Measurements from ENCODE around the gene ITPR2.
A peak's percentile ranks its signal among the peaks of the same experiment; 100 is the strongest.

The ITPR2 gene

GRCh38 chr12:26302776-26303175, 530.2 kb downstream of the ITPR2 start:
- DNase-seq, result no peak
- in situ Hi-C loops (cut with HindIII; ENCODE audit: low pct_ligation_motif_present, low pct_unique_long_range_greater_than_20kb, low sequenced_read_pairs), result no loop called here

GRCh38 chr12:26299751-26300150, 533.2 kb downstream of the ITPR2 start:
- in situ Hi-C loops (cut with HindIII; ENCODE audit: low pct_ligation_motif_present, low pct_unique_long_range_greater_than_20kb, low sequenced_read_pairs), result no loop called here

DNA sequence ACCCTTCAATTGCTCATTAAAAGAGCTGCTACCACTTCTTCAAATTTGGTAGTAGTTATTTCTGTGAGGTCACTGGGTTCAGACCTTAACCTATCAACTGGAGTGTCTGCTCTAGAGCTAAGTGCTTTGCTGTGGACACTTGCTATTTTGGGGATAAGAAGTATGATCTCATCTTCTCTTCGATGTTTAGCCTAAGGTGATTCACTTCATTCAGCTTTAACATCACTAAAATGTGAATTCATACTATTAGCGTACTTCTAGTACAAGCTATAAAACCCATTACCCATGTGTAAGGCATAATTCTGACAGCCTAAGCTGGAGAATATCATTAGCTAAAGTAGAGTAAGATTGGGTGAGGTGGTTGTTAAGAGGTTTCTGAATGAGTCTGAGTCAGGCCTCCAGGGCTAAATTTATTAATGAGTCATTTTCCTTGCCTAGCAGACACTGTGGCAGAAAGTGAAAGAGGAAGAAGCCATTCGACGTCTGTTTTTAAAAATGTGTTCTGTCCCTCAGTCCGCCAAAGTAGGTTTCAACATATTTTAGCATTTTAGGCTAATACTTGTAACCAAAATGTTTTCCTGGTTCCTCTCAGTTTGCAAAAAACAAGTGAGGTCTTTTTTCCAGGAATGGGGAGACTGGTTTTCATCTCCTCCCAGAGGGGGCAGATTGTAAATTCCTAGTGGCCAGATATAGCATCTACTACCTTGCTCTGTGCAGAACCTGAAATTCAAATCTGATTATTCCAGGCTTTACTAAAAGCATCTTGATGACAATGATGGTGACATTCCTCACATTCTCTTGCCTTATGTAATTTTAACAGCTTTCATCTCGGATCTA, 534.0 kb downstream of the ITPR2 start:
- in situ Hi-C loops (cut with HindIII; ENCODE audit: low pct_ligation_motif_present, low pct_unique_long_range_greater_than_20kb, low sequenced_read_pairs), result no loop called here
- peak; percentile 92 for DNase-seq

More at GRCh38 chr12:26299751-26300150, 533.2 kb downstream of the ITPR2 start:
- DNase-seq, result no peak

- no peak for DNase-seq
- in situ Hi-C loops (cut with HindIII; ENCODE audit: low pct_ligation_motif_present, low pct_unique_long_range_greater_than_20kb, low sequenced_read_pairs), result no loop called here
These were observed 535.5 kb downstream of the ITPR2 start for GRCh38 chr12:26297396-26298070.

- DNase-seq, result no peak
- in situ Hi-C loops (cut with HindIII; ENCODE audit: low pct_ligation_motif_present, low pct_unique_long_range_greater_than_20kb, low sequenced_read_pairs), result no loop called here
These were observed 538.0 kb downstream of the ITPR2 start for GRCh38 chr12:26295001-26295400.

- in situ Hi-C loops (cut with HindIII; ENCODE audit: low pct_ligation_motif_present, low pct_unique_long_range_greater_than_20kb, low sequenced_read_pairs), result no loop called here
- DNase-seq, result no peak
These were observed 539.4 kb downstream of the ITPR2 start for GRCh38 chr12:26293612-26294011.

DNA sequence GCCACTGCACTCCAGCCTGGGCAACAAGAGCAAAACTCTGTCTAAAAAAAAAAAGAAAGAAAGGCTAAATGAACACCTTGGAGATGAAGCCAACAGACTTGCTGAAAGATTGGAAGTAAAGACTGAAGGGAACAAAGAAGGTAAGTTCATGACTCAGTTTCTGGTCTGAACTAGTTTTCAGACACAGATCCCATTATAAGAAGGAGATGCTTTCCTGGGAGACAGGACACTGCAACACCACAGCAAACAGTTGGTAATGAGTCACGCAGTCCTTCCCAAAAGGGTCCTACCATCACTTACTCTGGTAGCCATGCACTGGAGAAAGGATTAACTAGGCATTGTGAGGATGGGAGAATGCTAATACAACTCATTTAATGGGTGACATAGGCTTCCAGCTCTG, 540.4 kb downstream of the ITPR2 start:
- in situ Hi-C loops (cut with HindIII; ENCODE audit: low pct_ligation_motif_present, low pct_unique_long_range_greater_than_20kb, low sequenced_read_pairs), result no loop called here
- no peak for DNase-seq

GRCh38 chr12:26290565-26290964, 542.4 kb downstream of the ITPR2 start:
- in situ Hi-C loops (cut with HindIII; ENCODE audit: low pct_ligation_motif_present, low pct_unique_long_range_greater_than_20kb, low sequenced_read_pairs), result no loop called here
- no peak for DNase-seq

DNA sequence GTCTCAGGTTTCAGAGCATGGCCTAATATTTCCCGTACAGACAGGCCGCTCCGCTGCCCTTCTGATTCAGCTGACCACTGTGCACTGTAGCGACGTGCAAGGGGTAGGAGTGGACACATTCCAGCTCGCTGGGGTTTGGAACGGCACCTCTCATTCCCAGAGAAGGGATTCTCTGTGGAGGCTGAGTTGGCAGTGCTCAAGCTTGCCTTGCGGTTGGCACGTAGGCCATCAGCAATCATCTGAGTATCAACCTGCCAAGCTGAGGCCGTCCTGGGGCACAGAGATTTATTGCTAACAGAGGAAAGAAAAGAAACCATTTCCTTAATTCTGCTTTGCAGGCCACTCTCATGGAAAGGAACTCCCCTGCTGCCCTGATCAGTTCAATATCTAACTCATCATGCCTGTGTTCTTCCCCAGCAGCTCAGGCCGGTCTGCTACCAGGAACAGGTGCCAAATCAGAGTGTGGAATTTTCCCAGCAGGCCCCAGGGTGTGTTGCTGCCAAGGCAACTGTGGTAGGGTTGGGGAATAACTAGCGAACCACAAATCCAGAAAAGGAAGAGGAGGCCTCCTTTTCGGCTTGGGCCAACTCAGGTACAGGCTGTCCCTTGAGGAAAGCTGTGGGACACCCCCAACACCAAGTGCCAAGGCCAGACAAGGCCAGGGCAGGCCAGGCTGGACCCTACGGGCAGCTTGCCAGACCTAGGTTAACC, 545.2 kb downstream of the ITPR2 start:
- DNase-seq, result no peak
- in situ Hi-C loops (cut with HindIII; ENCODE audit: low pct_ligation_motif_present, low pct_unique_long_range_greater_than_20kb, low sequenced_read_pairs), result no loop called here

Measured in ACHN (cell line).